NCI-H128 (cell line): Measurements from ENCODE around the gene FTO.
"Not testable (repeated sequence)": the region's sequence is repeated elsewhere in the genome, so short reads cannot be mapped to it uniquely, and the experiment has no call there.

Experiments used
- DNase-seq: peaks from one replicate; lab custom pipeline; 2025; ENCODE audit not compliant: unreplicated experiment; lab: John Stamatoyannopoulos, UW

FTO gene

DNA sequence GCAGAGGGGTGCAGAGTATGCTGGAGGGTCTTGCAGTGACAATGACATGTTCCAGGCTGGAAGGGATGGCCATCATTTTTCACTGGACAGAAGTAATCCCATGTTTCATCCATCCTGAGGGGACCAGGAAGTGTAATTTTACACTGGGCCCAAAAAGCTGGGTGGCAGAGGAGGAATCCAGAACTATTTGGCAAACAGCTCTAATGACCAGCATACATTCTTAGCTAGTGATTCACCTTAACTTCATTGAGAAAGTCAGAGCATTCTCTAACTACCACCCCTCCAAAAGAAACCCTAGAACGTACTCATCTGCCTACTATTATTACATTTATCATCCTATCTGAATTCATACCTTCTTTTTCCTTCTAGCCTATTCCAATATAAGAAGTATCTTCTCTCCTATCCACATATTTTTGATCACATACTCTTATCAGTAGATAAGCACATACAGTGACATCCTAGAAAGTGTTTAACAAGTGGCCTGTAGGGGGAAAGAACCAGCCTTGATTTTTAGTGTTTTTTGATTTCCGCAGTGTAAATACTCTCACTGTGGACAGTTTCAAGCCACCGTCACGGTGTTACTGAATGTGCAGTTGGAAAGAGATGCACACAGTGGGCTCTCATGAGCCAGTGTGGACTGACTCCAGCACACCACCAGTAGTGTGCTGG, 118.1 kb downstream of the FTO start:
- DNase-seq = no peak

- DNase-seq = no peak
Measured at GRCh38 chr16:53822936-53823529, 119.1 kb downstream of the FTO start.

- no peak for DNase-seq
Measured at GRCh38 chr16:53826658-53827057, 122.7 kb downstream of the FTO start.

DNA sequence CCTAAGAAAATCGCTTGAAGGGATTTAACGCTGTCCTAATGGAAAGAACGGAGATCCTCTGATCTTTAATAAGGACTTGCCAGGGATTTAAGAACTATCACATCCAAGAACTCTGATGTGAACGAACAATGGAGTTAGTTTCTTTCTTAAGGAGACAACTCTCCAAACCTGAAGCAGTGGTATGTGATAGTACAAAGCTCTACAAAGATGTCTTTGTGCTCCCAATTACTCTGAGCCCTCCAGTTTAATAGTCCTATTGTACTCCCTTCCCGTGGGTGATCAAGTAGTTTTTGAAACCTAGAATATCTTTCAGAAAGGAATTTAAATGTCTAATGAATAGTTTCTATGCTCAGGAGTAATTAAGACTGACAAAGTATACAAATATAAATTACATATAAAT, 123.8 kb downstream of the FTO start:
- no peak for DNase-seq

GRCh38 chr16:53829186-53829747, 125.3 kb downstream of the FTO start:
- no peak for DNase-seq

DNA sequence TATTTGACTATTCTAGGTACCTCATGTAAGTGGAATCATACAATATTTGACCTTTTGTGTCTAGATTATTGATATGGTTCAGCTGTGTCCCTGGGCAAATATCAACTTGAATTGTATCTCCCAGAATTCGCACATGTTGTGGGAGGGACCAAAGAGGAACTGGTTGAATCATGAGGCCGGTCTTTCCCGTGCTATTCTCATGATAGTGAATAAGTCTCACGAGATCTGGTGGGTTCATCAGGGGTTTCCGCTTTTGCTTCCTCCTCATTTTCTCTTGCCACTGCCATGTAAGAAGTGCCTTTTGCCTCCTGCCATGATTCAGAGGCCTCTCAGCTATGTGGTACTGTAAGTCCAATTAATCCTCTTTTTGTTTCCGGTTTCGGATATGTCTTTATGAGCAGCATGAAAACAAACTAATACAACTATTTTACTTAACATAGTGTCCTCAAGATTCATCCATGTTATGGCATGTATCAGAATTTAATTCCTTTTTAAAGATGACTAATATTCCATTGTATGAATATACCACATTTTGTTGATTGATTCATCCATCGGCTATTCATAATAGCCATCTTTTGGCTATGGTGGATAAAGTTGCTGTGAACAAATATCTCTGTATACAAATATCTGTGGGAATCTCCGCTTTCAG, 129.1 kb downstream of the FTO start:
- no peak for DNase-seq

GRCh38 chr16:53836142-53836541, 132.2 kb downstream of the FTO start:
- no peak for DNase-seq

GRCh38 chr16:53836680-53837079, 132.7 kb downstream of the FTO start:
- no peak for DNase-seq

GRCh38 chr16:53837426-53837825, 133.5 kb downstream of the FTO start:
- no peak for DNase-seq

DNA sequence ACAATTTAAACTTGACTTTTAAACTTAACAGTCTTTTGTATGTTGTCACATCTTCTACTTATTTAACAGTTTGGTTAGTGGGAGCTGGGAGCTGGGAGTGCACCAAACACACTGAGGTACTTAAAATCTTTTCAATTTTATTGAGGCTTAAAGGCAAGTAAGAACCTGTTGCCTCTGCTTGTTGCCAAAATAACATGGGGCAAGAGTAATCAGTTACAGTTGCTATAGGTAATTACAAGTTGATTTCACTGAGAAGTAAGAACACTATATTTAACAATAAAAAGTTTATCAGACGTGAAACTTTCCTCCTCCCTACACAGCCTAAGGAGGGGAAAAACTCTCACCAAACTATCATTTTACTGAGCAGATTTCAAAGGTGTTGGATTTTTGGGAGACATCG, 135.2 kb downstream of the FTO start:
- DNase-seq = no peak

GRCh38 chr16:53840456-53840855, 136.5 kb downstream of the FTO start:
- DNase-seq = no peak

DNA sequence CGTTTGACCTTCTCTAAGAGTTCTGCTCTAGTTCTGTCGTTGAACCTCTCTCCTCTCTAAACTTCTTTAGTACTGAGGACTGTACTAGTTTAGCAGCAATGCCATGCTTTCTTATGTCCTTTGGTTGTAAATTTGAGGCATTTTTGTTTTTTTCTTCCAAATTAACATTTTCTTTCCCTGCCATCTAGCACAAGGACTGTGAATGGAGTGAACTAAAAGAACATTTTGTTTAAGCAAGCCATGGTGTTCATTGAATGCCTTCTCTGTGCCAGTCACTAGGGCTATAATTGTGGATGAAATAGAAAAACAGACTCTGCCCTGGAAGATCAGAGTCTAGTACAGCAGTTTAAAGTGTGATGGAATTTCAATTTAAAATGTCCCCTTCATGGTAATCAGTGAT, 137.9 kb downstream of the FTO start:
- DNase-seq = no peak

- DNase-seq = no peak
Measured at GRCh38 chr16:53843084-53843483, 139.1 kb downstream of the FTO start.

DNA sequence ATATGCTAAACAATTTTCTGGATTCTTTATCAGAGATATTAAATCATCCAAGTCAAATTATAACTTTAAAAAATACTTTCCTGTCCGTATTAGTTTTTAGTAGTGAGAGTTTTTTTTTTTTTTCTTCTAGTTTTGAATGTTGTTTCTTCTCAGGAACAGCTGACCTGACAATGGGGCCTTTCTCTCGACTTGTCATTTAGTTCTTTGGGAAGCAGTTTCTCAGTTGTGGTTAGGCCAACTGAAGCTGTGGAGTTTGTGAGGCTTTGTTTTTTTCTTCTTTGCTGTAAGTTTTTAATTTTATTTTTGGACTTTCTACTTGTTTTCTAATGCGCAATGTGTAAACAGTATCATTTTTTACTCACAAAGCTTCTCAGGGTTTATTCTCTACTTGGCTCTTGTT, 140.8 kb downstream of the FTO start:
- DNase-seq = no peak

DNA sequence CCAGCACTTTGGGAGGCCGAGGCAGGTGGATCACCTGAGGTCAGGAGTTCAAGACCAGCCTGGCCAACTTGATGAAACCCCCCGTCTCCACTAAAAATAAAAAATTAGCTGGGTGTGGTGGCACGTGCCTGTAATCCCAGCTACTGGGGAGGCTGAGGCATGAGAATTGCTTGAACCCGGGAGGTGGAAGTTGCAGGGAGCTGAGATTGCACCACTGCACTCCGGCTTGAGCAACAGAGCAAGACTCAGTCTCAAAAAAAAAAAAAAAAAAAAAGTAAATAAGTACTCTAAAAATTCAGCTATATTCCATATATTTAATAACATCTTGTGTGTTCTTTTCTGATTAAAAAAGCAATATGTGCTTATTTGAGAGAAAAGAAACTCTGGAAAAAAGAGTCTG, 142.6 kb downstream of the FTO start:
- not testable (repeated sequence) for DNase-seq

DNA sequence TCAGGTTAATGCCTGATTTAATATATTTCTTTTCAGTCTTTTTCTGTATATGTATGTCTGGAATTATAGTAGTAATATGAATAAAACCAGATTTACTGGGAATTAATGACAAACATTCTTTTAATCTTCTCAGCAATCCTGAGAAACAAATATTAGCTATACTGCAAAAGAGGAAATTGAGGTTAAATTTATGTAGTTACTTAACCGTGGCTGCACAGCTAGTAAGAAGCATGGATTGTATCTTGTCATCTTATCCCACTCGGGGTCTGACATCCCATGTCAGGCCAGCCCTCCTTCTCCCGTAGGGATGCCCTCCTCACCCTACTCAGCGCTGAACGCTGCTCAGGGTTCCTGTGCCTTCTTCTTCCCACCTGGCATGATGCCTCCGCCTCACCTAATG, 143.0 kb downstream of the FTO start:
- no peak for DNase-seq

DNA sequence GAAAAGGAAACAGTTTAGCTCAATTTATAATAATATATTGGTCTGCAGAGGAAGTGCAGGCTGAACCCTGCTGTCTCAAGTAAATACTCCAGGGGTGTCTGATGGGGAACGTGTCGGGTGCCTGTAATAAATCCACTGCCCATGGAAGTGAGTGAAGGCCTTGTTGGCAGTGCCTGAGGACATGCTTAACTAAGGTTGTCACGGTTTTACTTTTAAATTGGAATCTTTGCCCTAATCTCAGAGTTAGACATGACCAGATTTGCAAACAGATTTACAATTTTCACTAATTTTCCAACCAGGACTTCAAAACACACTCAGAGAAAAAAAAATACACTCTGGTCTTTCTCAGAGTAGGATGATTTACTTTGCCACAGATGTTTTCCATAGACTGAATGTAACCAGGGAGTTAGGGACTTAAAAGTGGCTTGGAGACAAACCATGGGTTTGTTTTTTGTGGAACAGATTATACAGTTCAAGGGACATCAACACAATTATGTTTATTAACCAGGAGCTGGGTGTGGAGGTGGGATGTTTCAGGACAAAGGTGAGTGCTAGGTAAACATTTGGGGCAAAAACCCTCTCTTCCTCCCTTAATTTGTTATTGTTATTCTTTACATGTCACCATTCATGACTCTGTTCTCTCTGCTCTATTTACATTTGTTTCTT, 144.5 kb downstream of the FTO start:
- DNase-seq = no peak

GRCh38 chr16:53848950-53849349, 145.0 kb downstream of the FTO start:
- DNase-seq = no peak

GRCh38 chr16:53849585-53849984, 145.6 kb downstream of the FTO start:
- DNase-seq = no peak

- no peak for DNase-seq
Measured at GRCh38 chr16:53849994-53850393, 146.0 kb downstream of the FTO start.

GRCh38 chr16:53852678-53853077, 148.7 kb downstream of the FTO start:
- no peak for DNase-seq

GRCh38 chr16:53855056-53855455, 151.1 kb downstream of the FTO start:
- no peak for DNase-seq
